NCI-H1092 treated with DMSO at 0.1 percent for 48 hours (cell line): ENCODE measurements around the gene PGM5.
A peak's percentile ranks its signal among the peaks of the same experiment; 100 is the strongest.

ENCODE experiments used
- DNase-seq: peaks from one replicate; lab custom pipeline; 2025; lab: John Stamatoyannopoulos, UW

Gene PGM5

DNA sequence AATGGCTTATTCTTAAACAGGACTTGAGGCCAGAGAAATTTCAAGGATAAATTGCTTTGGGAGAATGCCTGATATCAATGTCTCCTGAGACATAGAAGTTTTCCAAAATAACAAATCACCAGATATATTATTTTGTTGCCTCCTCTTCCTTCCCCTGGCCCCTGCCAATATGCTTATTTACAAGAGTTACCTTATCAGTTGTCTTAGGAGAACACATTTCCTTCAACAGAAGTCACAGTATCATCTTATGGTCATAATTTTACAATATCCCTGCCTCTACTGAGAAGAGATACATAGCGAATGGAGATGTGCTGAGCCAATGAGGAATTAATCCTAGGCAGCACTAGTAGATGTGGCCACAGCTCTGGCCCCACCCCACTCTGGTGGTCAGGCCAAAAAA lies 141.2 kb downstream of the PGM5 start:
- DNase-seq = no peak

DNA sequence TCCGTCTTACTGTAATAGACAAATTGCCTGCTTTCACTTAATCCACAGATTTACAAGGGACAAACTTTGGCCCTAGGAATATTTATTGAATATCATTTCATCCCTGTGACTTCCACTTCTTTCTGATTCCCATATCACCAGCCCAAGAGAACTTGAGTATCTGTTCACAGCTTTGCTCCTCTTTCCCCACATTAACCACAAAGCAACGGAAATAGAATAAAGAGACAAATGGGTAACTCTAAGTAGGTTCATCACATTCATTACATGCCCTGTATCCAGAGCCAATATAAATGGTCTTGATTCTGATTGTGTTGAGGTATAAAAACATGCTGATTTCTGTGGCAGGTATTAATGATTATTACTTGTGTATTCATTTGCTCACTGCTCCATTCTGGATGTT lies 142.4 kb downstream of the PGM5 start:
- no peak for DNase-seq

DNA sequence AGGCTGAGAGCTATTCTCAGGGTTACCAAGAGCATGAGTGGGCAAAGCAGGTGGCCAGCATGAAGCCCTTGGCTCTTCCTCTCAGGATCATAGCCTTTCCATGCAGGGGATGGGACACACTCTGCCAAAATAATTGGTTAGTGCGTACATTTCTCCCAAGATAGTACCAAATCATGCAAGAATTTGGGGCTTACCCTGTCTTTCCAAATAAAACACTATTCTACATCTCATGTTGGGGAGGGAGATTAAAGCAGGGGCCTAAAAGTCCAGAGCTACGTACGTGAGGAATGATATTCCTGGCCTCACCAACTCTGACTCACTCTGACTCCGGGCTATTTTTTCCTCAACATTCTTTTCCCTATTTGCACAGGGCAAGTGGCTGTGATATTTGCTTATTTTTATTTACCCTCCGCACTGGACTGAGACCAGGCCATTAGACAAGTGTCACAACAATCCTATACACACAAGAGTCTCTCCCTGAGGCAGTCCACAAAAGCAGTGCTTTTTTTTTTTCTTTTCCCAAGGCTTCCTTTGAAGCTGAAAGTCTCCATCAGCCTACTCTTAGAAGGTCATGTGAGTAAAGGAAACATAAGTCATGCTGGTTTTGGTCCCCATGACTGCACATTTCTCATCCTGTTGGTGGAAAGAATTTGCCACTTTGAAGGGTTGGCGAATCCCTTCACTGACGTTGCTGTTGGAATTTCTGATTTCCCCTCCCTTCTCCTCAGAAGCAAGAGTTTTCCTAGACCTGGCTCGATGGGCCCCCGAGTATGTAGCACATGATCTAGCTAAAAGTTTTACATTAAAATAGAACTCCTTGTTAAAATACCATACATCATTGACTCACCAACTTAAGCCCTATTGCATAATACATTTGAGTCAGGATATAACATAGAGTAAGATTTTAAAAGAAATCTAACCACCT lies 144.3 kb downstream of the PGM5 start:
- DNase-seq = no peak

DNA sequence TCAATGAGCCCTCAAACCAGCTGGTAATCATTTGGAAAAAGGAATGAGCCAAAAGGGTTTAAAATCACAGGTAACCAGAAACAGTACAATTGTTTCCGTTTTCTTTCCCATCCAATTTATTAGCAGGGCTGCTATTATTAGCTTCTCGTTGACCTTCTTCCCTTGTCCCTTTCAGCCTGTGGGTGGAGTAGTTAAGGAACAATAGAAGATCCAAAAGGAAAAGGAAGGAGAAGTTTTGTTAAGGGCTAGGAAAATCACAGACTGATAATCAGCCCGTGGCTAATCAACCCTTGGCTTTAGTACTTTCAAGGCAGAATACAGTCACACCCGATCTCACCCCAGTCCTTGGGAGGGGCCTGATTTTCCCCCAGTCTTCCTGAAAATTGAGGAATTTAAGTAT lies 145.9 kb downstream of the PGM5 start:
- no peak for DNase-seq

DNA sequence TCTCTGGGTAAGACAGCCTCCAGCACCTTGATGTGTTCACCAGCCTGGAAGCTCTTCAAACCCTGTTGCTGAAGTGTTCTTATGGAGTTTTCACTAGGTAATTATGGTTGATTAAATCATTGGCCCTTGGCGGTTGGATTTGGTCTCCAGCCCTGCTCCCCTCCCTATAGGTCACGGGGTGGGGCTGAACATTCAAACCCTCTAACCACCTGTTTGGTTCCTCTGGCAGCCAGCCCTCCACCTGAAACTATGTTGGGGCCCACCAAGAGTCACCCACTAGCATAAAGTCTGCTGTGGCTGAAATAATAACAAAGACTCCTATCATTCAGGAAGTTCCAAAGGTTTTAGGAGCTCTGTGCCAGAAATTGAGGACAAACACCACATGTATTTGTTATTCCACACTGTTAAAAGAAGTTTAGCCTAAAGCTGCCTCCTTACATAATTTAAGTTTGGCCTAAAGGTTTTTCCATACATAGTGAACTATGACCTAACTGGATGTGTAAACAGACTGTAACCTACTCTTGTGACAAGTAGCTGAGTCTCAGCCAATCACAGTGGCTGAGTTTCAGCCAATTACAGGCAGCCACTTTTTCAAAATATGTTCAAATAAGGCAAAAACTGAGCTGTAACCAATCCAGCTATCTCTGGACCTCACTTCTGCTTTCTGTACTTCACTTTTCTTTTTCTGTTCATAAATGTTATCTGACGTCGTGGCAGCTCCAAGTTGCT lies 149.4 kb downstream of the PGM5 start:
- DNase-seq = no peak

DNA sequence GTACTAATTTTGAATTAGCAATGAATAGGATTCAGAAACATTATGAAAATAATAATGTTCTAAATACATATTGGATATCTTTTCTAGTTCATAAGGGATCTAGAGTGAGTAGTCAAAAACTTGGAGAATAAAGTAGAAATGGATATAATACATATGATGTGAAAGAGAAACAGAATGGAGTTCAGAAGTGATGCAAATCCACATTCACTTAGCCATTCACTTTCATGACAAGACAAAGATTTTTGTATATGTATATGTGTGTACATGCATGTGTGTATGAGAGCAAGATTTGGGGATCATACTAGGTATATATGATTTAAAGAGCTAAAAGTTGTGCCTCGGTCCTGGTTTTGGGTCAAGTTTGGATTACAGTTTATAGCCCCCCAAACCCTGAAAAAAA lies 150.1 kb downstream of the PGM5 start:
- no peak for DNase-seq

DNA sequence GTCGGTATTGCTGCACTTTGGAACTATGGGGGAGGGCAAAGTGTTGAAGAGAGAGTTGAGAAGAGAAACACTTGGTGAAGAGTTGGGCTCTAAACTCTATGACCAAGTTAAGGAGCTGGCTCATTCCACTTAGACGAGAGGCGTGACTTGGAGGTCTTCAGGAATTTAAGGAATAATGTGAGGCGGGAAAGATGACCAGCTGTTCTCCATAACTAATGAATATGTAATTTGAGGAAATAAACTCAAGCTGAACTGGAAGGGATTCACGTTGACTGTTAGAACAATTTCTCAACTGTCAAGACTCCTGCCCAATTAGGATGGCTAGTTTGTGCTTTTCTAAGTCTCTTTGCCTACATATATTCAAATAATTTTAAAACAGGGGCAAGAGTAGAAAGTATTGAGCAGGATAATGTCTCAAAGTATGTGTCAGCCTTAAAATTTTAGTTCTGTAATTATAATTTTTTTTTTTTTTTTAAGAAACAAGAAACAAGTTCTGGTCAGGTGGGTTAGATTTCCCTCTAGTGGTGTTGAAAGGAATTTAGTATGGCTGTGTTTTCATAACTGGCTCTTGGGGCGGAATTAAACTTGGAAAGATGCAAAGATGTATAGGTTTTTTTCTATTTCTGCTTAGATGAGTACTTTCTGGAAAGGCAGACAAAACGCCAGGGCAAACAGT lies 150.9 kb downstream of the PGM5 start:
- peak; percentile 0 for DNase-seq

DNA sequence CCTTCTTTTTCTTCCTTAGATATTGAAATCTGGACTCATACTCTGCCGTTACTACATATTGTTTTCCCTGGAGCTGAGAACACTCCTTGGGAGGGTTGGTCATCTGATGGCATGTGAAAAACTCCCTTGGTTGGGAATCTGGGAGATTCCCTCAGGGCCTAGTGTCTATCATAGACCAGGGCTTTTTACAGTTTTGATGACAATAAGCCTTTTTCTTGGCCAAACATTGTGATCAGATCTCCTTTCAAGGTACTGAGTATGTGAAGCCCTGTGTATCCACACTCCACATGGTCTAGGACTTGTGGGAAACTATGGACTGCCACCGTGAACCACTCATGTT lies 151.4 kb downstream of the PGM5 start:
- DNase-seq = no peak

DNA sequence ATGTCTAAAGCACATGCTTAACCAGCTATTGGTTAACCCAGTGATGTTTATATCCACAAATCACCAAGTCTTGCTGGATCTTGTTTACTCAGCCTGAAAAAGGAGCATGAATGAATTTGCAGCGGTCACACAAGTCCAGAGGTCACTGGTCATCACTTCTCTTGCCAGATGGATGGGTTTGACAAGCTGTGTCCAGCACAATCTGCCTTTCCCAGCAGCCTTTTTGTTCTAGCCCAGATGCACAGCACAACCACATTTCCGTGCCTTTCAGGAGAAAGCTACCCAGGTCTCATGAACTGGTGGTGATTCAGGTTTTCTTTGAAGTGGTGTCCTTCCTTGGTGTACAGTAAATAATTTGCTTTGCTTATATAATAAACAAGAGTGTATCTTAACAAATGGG lies 152.1 kb downstream of the PGM5 start:
- DNase-seq = no peak

DNA sequence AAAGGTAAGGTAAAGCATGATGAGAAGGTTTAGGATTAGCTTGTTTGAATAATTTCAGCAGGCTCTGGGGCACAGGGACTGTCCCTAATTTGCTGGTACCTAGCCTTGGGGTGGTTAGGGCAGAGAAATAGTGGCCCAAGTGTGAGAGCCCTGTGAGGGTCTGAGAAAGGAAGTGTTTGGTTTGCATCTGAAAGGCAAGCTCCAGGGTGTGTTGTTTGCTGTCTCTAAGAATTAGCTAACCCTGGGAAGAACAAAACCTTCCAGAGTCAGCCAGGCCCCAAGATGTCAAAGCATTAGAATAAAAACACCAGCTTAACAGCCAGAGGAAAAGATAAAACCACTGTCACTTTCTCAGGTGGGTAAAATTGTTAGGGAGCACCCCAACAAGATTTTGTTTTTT lies 153.3 kb downstream of the PGM5 start:
- DNase-seq = no peak

DNA sequence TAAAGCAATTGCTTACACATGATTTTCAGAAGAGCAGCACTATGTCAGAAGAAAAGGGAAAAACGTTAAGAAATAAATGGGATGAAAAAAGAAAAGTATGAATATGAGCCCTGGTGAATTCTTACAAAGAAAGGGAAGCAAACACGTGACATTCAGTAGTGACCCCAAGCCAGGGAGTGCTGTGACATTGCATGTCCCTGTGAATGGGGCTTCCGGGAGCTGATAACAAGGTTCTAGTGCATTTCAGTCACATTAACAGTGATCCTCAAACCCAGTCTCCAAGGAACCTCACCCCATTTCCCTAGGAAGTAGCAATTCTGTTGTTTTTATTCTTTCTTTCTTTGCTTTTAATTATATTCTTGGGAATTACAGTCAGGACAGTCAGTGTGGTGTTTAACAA lies 157.0 kb downstream of the PGM5 start:
- no peak for DNase-seq

DNA sequence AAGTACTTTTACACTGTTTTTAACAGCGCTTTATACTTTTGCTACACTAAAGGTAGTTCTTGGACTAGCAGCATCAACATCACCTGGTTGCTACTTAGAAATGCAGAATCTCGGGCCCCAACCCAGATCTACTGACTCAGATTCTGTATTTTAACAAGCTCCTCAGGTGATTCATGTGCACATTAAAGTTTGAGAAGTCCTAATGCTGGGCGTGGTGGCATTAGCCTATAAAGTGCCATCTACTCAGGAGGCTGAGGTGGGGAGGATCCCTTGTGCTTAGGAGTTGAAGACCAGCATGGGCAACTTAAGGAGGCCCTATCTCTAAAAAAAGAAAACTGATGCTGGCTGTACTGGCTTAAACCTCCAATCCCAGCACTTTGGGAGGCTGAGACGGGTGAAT lies 157.6 kb downstream of the PGM5 start:
- DNase-seq = no peak

DNA sequence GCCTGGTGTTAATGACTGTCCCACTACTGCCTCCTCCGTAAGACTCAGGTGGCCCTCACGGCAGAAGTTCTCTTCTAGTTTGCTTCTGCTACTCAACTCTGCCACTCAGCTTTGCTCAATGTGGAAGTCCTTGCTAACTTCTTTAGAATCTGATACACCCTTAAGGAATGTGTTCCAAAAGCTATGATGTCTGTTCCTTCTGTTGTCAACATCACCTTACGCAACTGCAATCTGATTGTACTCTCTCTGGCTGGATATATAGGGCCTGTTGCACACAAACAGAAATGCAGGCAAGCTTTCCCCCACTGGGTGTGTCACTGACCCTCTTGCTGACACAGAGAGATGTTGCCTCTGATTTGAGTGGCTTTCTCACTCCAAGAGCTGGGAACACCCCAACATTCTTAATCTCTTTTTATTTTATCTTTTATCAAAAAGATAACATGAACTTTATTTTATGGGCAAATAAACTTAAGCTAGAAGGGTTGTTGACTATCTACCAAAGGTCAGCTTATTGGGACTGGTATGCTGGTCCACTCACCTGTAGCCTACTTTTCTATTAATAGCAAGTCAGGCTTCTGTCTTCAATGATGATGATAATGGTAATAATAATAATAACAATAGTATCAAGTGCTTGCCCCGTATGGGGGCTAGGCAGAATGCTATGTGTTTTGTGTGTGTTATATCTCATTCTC lies 159.1 kb downstream of the PGM5 start:
- no peak for DNase-seq

DNA sequence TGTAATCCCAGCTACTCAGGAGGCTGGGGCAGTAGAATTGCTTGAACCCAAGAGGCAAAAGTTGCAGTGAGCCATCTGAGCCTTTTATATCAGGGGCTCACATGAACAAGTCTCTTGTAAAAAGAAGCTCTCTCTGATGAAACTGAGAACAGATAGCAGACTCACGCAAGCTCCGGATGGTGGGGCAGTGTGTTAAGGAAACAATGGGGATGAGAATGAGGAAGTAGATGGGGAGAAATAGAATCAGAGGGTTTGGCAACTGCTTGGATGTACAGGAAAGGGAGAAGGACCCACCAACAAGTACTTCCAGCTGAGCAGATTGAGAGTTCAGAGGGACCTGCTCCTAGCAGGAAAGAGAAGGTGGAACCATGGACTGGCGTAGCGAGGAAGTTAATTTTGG lies 165.7 kb downstream of the PGM5 start:
- no peak for DNase-seq

DNA sequence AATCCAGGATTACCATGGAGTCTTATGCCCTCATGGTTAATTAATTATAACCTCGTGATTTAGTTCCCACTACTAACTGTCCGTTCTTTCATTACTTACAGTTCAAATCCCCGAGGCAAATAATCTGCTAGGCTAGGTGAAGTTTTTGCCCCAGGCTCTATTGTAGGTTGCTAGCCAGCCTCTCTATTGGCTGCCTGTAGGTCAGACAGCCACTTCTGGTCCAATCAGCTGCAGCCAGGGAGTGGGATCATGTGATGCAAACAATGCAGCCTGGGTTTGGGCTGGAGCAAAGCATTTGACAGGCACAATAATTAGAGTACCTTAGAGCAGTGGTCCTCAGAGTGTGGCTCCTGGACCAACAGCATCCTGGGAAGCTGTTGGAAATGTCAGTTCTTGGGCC lies 166.5 kb downstream of the PGM5 start:
- DNase-seq = no peak

DNA sequence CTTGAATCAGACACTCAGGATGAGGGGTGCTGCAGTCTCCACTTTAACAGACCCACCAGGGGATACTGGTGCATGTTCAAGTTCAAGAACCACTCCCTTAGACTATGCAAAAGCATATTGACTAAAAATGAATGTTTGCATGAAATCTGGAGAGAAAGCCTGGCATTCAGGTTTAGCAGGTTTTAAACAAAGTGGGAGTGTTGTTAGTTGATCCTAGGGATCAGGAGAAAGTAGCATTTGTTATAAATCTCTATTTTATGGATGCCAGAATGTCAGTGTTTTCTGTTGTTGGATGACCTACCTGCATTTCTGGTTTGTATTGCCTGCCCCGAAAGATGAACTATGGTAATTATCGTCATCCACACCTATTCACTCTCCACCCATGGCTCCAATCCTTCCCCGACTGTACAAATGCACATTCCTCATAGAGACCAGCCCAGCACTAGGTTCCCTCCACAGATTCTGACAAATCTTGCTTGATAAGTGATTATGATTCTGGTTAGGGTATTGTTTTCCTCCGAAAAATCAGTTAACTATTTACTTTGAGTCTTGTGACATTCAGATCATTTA lies 167.0 kb downstream of the PGM5 start:
- DNase-seq = no peak

DNA sequence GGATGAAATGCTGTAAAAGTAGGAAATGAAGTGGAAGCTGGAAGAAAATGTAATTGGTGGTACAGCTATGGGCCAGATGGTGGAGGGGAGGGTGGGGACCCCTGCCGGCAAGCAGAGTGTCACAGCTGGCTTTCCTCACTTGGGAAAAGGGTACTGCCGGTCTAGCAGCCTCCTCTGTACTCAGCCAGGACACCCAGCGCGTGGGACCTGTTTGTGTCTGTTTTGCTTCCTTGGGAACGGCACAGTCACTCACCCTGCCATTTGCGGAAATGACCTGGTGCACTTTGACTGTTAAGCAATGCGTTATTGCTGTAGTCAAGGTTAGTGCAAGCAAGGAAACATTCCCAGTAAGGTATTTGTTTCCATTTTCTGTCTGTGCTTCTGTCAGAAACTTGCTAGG lies 174.2 kb downstream of the PGM5 start:
- no peak for DNase-seq

DNA sequence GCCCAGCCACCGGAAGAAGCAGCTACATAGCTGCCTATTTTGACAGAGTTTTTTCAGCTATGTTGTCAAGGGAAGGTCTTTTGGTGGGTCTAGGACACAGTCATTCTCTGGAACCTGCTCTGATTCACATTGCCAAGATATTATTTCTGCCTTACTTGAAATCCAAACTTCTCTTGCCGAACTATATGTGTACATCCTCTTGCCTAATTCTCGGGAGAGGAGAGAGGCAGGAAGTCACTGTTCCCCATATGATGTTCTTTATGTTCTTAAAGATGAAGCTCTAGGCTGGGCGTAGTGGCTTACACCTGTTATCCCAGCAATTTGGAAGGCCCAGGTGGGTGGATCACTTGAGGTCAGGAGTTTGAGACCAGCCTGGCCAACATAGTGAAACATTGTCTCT lies 175.7 kb downstream of the PGM5 start:
- no peak for DNase-seq

DNA sequence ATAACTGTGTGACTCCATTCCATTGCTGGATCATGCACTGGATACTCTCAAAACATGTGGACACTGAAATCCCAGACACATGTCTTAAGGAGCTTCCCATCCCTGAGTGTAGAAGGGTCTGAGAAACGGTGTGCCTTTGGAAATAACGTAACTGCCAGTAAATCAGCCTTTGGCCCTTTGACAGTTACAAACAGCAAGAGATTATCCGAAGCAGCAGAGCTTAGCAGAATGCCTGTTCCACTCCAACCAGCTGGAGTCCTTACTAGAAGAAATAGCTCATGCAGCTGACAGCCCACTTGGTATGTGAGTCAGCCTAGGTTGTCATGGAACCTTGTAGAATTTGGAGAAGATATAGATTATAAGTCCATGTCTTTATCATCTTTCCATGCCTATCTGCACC lies 177.3 kb downstream of the PGM5 start:
- DNase-seq = no peak

DNA sequence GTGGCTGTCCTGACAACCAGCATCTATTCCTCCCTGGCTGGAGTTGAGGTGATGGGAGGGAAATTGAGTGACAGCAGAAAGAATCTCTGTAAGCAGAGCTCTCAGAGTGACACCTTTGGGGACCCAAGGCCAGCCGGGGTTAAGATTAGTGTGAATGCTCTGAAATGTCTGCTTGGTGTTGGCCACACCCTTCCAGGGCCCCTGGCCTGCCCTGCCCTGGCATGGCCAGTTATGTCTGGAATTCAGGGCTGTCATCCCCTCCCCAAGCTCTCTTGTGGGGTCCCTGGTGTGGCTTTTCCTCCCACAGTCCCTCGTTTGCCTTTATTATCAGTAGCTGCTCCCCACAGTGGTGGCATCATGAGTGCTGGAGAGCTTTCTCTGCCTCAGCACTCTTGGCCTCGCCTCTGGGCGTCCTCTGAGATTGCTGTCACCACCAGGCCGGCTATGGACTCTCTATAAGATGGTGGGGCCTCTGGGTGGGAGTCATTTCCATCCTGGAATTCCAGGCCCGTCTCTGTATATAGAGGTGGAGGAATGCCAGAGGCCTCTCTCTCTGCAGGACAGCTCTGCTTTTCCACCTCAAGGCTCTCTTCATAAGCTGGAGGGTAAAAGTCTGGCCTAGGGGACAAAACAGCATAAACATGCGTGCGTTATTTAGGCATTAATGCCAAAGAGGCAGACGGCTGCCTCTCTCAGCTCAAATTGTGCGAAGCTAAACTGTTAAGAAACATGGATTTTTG lies 180.6 kb downstream of the PGM5 start:
- no peak for DNase-seq

DNA sequence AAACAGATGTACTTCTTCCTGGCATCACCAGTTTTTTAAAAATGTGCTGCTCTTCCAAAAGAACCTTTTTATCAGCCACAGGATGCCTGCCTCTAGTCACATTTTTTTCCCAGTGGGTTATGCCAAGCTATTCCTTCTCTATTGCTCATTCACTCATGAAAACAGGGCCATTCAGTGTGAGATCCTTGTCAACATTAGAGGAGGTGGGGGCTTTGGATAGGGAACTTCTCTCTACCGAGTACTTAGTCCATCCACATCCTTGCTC lies 181.1 kb downstream of the PGM5 start:
- no peak for DNase-seq

DNA sequence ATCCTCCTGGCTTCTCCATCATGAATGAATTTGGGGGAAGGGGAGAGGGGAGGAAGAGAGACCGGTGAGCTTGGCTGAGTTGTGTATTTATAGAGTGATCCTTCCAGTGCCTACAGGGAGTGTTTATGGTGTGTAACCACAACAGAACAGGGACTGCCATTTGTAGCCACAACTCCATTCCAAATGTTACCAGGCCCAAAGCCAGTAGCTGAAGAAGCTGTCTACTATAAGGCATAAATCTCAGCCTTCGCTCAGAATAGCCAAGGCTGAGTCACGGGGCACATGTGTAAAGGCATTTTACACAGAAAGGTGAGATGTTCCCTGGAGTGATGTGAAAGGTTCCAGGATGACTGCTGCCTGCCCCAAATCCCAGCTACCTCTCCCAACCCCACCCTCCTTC lies 181.8 kb downstream of the PGM5 start:
- DNase-seq = no peak
